Measurements from ENCODE around the gene ARHGAP45.
"Not testable (repeated sequence)": the region's sequence is repeated elsewhere in the genome, so short reads cannot be mapped to it uniquely, and the experiment has no call there.

Gene ARHGAP45

DNA sequence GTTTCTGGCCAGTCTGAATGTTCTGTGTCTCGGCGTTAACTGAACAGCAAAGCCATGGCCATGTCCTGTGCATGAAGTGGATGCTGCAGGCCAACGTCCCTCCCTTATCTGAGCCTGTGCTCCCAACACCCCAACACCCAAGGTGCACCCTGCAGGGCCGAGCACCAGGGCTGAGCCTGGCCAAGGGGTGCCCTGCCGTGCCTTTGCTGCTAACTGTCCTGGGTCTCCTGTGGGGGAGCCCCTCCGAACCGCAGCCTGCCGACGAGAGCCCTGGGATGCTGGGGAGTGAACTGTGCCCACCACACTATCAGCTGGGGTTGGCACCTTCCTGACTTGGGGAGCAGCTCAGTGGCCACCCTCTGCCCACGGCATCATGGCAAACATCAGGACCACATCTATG is 54.4 kb downstream of the ARHGAP45 start:
- DNase-seq, result no peak

GRCh38 chr19:1122021-1122971 is 55.3 kb downstream of the ARHGAP45 start:
- no peak for DNase-seq

DNA sequence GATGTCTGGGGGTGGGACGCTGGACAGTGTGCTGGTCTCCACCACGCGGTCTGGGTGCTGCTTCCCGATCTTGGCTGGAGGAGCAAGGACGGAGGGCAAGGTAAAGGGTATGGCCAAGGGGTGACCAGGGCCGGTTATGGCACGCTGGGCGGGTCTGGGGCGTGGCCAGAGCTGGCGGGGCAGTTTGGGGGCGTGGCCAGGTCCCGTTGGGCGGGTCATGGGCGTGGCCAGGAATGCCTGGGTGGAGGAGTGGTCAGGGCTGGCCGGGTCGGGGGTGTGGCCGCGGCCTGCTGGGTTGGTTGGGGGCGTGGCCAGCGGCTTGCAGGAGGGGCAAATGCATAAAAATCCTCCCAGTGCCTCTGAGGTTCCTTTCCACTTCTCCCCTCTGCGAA is 56.0 kb downstream of the ARHGAP45 start:
- no peak for DNase-seq

- no peak for DNase-seq
Measured at GRCh38 chr19:1123381-1123780, 56.4 kb downstream of the ARHGAP45 start.

DNA sequence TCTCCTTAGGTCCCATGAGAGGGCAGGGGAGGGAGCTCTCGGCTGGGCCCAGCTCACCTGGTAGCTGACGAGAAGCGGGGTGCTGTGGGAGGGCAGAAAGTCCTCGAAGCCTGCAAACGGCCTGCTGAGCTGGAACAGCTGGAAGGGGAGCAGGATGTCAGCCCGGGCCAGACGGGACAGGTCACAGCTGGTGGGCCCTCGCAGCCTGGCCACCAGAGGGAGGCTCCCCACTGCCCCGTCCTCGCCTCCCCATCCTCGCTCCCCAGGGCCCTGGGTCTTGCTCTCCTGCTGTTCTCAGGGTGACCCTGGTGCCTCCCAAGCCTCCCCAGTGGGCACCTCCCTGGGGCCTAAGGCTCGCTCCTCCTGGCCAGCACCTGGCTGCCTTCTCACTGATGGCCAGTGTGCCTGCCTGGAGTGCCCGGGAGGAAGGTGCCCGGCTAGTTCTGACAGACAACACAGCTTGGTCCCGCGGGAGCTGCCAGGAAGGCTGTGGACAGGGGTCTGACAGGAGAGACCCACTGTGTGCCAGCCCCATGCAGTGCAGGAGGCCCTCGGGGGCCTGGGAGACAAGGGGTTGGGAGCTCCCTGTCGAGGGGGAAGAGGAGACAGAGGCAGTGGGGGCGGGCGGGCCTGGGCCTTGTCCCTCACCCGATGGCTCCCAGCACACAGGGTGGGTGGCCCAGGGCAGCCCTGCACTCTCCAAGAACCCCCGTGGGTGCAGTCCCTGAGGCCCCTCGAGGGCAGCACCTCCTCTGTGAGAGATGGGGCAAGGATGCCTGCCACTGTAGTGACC is 57.1 kb downstream of the ARHGAP45 start:
- no peak for DNase-seq

DNA sequence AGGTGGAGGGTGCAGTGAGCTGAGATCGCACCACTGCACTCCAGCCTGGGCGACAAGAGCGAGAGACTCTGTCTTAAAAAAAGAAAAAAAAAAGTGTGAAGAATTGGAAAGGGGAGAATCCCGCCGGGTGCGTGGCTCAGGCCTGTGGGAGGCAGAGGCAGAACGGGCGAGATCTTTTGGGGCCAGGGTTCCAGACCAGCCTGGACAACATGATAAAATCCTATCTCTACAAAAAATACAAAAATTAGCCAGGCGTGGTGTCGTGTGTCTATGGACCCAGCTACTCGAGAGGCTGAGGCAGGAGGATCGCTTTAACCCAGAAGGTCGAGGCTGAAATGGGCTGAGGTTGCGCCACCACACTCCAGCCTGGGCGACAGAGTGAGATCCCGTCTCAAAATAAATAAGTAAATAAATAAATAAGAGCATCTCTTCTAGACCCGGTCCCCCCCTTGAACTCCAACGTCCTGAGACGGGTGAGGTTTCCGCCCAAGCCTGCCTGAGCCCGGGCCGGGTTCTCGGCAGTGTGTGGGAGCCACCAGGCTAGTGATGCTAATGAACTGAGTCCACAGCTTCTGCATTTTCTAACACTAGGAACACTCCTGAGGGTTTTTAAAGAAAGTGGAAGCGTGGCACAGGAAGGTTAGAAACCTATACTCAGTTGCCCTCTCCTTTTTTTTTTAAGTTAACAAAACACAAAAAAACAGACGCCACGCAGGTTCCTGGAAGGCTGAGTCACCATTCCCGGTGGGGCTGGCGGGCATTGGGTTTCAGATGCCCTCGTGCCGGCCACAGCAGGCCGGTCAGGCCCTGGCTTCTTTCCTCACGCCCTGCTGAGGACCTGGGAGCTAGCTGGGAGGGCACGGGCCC is 58.9 kb downstream of the ARHGAP45 start:
- DNase-seq, result no peak

- no peak for DNase-seq
Measured at GRCh38 chr19:1126984-1127760, 60.2 kb downstream of the ARHGAP45 start.

GRCh38 chr19:1128106-1128505 is 61.1 kb downstream of the ARHGAP45 start:
- no peak for DNase-seq

GRCh38 chr19:1129084-1129483 is 62.1 kb downstream of the ARHGAP45 start:
- not testable (repeated sequence) for DNase-seq

- no peak for DNase-seq
Measured at GRCh38 chr19:1129535-1129934, 62.6 kb downstream of the ARHGAP45 start.

DNA sequence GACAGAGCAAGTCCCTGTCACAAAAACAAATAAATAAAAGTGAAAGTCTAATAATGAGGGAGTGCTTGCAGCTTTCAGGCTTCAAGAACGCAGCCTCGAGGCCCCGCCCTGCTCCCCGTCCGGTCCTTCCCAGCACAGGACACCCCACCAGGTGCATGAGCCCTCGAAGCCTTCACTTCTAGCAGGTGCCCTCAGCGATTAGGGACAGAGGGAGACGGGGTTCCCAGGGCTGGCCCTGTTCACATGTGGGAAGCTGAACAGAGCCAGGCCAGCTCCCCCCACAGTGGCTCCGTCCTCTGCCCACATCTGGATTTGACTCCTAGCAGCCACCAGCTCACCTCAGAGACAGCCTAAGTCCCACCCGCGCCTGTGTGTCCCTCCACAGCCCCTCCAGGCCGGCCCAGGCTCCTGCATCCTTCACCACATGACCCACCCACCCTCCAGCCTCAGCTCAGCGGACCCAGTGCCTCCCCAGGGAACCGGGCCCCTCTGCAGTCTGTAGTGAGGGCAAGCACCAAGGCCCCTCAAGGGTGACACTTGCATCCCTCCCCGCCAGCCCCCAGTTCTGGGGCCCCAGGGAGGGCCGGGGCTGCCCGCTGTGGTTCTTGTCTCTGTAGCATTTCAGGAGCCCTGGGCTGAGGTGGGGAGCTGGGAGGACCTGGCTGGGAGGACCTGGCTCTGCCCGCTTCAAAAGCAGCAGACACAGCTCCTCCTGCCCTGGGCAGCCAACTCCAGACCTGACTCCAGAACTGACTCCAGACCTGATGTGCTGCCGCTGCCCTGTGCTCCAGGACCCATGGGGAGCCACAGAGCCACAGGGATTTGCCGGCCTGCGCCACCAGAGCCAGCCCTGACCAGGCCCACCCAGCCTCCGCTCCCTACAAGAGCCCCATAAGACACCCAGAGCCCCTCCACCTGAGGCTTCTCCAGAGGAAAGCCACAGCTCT is 64.1 kb downstream of the ARHGAP45 start:
- DNase-seq, result no peak

DNA sequence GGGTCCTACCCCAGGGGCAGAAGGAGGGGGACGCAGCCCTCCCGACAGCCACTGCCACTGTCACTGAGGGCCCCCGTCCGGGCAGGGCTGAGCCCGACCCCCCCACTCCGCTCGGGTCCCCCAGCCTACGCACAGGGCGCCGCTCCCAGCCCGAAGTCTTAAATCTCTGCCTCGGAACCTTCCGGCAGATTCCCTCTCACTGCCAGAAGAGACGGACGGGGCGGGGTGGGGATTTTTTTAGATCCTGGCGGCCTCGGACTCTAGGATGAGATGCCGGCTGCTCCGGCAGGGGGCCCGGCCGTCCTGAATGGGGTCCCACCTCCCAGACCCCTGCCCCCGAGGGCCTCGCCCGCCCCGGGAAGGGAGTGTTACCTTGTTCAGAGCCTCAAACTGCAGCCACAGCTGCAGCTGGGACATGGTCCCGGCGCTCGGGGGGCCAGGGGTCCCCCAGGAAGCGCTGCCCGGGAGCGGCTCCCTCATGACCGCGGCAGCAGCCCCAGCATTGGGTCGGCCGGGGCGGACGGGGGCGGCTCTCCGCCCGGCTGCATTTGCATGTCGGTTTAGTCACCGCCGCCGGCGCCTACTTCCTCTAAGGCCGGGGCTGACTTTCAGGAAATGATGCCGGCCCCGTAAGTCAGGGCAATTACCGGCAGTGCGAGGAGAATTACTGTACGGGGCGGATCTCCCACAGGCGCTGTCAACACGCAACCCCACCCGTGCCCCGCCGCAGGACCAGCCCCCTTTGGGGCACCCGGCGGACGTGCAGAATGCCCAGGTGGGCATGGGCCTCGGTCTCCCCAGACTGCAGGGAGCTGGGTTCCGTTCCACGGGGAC is 65.0 kb downstream of the ARHGAP45 start:
- no peak for DNase-seq

GRCh38 chr19:1132552-1133383 is 65.8 kb downstream of the ARHGAP45 start:
- no peak for DNase-seq

DNA sequence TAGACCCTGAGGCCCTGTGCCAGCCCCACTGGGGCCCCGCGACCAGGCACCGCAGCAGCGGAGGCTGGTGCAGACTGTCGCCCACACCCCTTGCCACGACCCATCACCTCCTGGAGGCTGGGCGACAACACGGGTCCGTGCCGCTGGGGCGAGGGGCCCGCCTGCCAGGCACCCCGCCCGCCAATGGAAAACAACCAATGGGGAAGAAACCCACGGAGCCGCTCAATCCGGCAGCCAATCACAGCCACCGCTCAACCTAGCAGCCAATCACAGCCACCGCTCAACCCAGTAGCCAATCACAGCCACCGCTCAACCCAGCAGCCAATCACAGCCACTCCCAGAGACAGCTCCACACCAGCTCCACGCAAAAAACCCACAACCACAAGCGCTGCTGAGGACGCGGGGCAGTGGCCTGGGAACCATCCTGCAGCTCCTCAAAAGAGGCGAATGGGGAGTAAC is 66.5 kb downstream of the ARHGAP45 start:
- no peak for DNase-seq

GRCh38 chr19:1134431-1134830 is 67.5 kb downstream of the ARHGAP45 start:
- no peak for DNase-seq

DNA sequence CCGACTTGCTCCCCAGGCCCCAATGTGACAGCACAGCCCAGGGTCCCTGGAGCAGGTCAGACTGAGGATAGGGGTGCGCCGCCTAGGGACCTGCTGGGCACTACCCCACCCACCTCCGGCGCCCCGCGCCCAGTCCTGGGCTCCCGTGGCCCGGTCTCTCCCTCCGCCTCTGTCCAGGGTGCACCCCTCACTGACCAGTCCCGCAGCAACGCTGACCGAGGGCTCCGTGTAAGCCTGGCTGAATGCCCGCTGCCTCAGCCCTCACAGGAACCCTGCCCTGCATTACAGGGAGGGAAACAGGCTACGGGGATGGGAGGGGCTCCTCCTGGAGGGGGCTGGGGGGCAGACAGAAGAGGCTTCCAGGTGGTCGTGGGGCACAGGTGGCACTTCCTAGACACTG is 68.5 kb downstream of the ARHGAP45 start:
- no peak for DNase-seq

- DNase-seq, result no peak
Measured at GRCh38 chr19:1136201-1136600, 69.2 kb downstream of the ARHGAP45 start.
